Measurements from ENCODE around the gene OR52K1.
"Not testable (repeated sequence)": the region's sequence is repeated elsewhere in the genome, so short reads cannot be mapped to it uniquely, and the experiment has no call there.

Gene OR52K1

DNA sequence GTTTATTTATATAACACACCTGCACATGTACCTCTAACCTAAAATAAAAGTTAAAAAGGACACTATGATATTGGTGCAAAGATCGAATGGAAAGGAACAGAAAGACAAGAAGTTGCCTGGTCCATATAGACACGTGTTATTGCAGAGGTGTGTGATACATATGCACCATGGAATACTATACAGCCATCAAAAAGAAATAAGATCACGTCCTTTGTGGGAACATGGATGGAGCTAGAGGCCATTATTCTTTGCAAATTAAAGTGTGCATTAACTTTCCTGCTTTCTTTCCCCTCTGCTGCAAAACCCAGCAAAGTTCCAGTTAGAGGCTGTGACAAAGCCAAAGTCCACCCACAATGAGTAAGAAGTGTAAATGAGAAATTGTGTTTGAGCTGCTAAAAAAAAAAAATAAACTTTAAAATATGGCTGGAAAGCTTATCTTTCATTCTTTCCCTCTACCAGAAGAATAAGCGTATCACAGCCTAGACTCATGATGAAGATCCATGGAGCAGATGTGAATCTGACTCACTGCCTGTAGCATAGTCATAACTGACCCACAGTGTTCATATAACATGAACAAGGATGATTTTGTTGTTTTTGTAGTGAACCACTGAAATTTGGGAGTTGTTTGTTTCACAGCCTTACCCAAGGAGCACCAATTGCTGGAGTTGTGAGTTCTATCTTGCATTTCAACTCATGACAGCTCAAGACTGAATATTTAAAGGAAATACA is 9.6 kb downstream of the OR52K1 start:
- no peak for DNase-seq (ENCODE audit: low read depth)

DNA sequence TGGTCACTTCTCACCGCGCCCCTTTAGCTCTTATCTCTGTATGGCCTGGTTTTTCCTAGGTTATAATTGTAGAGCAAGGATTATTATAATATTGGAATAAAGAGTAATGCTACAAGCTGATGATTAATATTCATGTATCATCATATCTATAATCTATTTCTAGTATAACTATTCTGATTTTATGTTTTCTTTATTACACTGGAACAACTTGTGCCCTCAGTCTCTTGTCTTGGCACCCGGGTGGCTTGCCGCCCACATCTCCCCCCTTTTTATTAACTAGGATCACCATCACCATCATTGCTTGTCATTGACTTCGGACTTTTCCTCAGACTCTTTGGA is 11.0 kb downstream of the OR52K1 start:
- DNase-seq (ENCODE audit: low read depth) = no peak

DNA sequence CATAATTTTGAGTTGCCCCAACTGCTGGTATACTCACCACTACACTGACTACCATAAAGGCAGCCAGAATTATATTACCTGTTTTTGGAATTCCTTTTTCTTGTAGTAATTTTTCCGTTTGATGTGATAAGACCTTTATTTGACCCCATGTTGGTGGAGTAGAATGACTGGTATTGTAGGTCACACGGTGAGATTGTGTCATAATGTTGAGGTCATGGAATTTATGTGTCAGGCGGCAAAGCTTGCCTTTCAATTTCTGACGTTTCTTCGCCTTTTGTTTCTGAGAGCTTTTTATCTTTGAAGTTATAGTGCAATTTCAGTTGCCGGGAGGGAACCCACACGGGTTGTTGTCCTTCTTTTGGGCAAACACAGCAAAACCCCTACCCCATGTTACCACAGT is 13.0 kb downstream of the OR52K1 start:
- no peak for DNase-seq (ENCODE audit: low read depth)

DNA sequence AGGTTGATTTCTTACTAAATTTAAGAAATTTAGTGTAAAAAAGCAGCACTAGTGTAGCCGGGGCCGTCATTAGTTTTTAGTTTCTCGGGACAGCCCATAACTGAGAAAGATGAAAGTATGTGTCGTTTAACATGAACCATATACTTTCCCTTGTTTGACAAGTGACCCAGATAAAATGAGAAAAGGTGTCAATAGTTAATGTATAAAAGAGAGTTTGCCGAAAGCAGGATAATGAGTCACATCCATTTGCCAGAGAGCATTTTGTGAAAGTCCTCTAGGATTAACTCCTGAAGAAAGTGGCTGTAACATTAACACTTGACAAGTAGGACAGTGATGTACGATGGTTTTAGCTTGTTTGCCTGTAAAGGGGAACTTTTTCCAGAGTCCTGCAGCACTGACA is 13.5 kb downstream of the OR52K1 start:
- DNase-seq (ENCODE audit: low read depth) = no peak

DNA sequence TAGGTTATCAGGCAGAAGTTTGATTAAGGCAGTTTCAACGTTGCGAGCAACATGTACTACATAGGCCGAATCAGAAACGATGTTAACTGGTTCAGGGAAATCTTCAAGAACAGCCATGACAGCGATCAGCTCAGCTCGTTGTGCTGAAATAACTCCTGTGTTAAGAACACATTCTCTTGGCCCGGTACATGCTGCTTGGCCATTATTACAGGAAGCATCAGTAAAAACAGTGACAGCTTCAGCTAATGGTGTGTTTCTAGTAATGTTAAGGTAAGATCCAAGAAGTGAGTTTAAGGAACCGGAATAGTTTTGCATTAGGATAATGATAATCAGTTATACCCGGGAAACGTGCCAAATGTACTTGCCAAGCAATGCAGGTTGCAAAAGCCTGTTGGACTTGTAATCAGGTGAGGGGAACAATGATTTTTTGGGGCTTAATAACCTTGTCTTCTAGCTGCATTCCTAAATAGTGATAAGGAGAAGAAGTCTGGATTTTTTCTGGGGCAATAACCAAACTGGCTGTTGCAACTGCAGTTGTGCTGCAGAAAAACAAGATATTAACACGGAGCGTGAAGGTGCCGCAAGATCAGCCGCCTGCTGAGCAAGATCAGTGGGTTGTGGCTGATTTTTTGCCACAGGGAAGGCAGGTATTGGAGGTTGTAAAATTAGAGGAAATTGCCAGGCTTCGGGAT is 14.3 kb downstream of the OR52K1 start:
- no peak for DNase-seq (ENCODE audit: low read depth)

DNA sequence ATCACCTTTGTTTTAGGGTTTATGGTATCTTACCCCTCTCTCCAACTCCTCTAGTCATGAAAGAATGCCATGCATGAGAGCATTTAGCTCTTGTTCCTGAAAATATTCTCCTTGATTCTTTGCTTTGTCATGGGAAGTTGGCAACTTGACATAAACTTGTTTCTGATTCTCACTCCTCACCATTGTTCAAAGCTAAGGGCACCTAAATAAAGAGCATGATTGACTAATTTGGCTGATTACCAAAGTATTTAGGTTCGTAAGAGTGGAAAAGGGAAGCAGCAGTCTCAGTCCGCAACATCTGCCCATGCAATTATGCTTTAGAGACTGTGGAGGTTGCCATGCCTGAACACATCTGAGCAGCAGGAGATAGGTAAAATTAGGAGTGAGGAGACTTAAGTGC is 26.4 kb downstream of the OR52K1 start:
- no peak for DNase-seq (ENCODE audit: low read depth)

DNA sequence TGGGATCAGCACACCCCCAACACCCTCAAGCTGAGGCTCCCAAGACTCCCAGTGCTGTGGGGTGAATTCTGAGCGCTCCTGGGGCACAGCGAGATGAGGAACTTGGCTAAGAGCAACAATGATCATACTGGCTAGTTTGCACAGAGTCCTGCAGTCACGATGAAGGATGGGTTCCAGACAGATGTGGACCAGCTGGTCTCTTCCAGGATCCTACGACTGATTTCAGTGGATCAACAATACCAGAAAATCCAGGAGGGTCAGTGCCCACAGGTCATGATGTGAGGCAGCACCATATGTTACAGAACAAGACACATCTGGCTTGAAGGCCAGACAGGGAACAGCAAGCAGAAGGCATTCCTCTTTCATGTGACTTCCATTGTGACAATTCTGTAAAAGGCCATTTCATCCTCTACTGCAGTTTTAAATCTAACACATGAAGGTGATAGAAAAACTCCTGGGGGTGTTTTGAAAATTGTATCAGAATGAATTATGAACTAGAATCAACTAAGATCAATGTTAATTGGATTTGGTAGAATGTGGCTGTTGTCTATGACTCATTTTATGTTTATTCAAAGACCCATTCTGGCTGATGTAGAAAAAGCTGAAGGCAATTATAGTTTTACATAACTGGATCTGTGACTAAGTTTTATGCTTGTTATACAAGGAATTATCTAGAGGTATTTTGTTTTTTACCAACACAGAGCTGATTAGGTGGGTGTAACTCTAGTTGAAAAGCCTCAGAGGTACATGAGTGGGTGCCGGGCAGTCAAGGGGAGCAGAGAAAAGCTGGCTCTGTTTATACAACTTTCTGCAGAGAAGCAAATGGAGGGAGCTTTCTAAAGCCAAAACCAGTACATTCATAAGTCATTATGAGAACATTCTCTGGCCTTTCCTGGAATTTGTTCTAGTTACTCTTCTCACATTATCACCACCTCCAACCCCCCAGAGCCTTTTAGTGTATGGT is 29.1 kb downstream of the OR52K1 start:
- DNase-seq (ENCODE audit: low read depth) = no peak

DNA sequence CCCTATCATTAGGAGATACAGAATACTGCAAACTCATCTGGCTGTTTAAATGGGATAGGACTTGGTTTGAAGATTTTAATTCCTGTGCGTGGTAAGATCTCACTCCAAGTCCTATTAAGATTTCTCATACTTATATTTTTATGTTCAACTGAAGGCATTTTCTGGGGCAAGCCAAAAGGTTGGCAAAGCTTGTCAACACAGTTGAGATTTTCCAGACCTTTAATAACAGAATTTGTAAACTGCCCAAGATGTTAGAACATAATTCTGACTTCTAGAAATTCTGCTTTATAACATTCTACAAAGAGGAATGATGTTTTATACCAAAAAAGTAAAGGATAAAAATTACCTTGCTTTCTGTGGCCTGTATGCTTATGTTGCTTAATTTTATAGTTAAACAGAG is 31.8 kb downstream of the OR52K1 start:
- no peak for DNase-seq (ENCODE audit: low read depth)

DNA sequence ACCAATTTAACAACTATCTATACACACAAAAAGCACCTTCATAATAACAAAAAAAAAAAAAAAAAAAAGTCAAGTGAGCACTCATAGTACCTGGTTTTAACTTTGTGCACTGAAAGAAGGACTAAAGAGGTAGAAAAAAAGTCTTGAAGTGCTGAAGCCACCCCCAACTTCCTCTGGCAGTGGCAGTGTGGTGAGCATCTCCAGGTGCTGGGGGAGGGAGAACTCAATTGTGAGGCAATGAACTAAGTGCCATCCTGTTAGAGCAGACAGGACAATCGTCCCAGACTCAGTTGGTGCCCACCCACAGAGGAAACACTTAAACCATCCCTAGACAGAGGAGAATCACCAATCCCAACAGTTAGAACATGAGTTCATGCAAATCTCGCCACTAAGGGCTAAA is 39.9 kb downstream of the OR52K1 start:
- no peak for DNase-seq (ENCODE audit: low read depth)

DNA sequence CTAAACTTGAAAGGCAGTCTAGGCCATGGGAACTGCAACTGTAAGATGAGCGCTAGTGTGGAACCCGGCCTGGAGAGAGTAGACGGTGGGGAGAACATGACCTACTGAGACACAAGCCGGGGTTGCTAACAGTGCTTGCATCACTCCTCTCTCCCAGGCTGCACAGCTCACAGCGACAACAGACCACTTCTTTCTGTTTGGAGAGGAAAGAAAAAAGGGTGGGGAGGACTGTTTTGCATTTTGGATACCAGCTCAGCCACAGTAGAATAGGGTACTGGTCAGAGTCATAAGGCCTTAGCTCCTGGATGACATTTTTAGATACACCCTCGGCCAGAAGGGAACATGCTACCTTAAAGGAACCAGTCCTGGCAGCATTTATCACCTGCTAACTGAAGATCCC is 40.3 kb downstream of the OR52K1 start:
- DNase-seq (ENCODE audit: low read depth) = no peak

DNA sequence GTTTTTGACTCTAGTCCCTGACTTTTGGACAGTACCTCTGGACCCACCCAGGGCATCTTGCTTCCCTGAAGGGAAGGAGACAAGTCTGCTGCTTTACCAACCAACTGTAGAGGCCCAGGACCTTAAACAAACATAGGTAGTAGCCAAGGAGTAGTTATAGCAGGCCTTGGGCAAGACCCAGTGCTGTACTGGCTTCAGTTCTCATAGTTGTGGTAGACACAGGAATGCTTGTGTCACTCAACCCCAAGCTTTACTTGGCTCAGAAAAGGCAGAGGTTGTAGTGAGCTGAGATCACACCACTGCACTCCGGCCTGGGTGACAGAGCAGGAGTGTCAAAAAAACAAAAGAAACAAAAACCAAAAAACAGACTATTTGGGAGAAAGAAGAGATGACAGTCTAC is 41.2 kb downstream of the OR52K1 start:
- no peak for DNase-seq (ENCODE audit: low read depth)

DNA sequence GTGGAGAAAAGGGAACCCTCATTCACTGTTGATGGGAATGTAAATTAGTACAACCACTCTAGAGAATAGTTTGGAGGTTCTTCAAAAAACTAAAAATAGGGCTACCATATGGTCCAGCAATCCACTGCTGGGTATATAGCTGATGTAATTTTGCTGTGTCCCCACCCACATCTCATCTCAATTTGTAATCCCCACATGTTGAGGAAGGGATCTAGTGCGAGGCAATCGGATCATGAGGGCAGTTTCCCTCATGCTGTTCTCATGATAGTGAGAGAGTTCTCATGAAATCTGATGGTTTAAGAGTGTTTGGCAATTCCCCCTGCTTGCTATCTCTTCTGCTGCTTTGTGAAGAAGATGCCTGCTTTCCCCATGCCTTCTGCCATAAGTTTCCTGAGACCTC is 45.5 kb downstream of the OR52K1 start:
- no peak for DNase-seq (ENCODE audit: low read depth)

DNA sequence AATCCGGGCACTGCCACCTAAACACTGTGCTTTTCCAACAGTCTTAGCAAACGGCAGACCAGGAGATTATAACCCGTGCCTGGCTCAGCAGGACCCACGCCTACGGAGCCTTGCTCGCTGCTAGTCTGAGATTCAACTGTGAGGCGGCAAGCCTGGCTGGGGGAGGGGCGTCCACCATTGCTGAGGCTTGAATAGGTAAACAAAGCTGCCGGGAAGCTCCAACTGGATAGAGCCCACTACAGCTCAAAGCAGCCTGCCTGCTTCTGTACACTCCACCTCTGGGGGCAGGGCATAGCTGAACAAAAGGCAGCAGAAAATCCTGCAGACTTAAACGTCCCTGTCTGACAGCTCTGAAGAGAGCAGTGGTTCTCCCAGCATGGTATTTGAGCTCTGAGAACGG is 49.2 kb downstream of the OR52K1 start:
- not testable (repeated sequence) for DNase-seq (ENCODE audit: low read depth)

DNA sequence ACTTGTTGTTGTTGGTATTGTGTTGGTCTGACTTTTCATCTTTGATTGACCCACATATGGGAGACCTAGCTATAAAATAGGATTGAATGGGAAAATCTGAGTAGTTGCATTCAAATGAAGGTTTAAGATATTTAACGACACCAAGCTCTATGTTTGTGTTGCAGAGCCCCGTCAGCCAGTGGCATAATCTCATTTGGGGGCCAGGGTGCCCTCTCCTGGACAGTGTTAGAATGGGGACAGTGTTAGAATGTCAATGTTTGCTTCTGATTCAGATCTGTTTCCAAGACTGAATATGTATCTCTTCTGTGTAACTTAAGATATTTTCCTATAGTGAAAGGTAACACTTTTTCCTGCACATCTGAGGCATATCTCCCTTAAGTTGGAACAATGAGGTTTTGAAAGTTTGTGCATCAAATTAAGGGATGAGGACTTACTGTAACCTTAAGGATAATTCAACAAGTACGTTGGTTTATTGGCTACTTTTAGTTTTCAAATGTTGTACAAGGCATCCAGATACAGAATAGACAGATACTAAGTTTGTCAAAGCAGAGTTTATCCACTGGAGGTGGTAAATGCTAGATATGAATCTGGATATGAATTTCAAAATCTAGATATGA is 57.3 kb downstream of the OR52K1 start:
- peak; percentile 14 for DNase-seq (ENCODE audit: low read depth)

DNA sequence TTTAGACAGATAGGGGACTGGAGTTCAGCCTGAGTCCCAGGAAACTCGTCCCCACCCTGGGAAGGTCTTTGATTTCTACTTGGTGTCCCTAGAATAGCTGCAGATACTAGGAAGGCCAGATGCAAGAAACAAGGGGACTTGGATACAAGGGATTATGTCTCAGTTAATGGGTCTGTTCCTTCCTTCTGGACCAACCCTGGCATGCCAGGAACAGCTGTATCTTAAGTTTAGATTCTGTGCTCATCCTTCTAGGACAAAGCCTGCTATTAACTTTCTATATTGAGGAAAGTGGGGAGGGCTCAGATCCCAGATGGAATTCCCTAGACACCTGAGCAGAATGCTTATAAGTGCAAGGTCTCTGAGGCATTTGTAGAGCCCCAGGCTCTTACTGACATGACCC is 58.6 kb downstream of the OR52K1 start:
- DNase-seq (ENCODE audit: low read depth) = no peak

Data from stimulated activated CD8-positive, alpha-beta memory T cell treated with anti-CD3 and anti-CD28 coated beads, Interleukin-15, amount 100 ng/mL, for 1 hour (primary cell).